ENCODE results near the gene ARID3B. TPM values are rescaled to one million over a fixed set of nuclear protein-coding genes. Genes with fewer than 3 reads are reported as not detected.

ARID3B gene
- total RNA-seq, 2 experiments from 2014 or later, result 25.0 to 27.9 TPM

- H3K36me3 ChIP-seq (ENCODE audit: insufficient read depth, low read length), result peaks cover 89% of the 10 kb centered on the region
- H3K9me3 ChIP-seq (ENCODE audit: control insufficient read depth in 1 of 2, insufficient read depth in 1 of 2, low read length in 2 of 2), result no peaks in the 10 kb centered on the region
- no peak overlapping the region for H3K27ac ChIP-seq (ENCODE audit: low read depth in 1 of 2, low read length in 2 of 2)
- H3K4me1 ChIP-seq (ENCODE audit: insufficient read depth, low read length), result peaks cover 5% of the 10 kb centered on the region
- Mint-ChIP-seq H3K36me3 (ENCODE audit: low read depth) (peaks cover 96% of the 10 kb centered on the region), H3K27me3 (no peaks in the 10 kb centered on the region), H3K4me1 (ENCODE audit: low read depth) (no peaks in the 10 kb centered on the region), H3K4me3 (no peak overlapping the region), H3K27ac (no peak overlapping the region), H3K9me3 (no peaks in the 10 kb centered on the region)
- no peak for TF ChIP-seq CTCF (IDR thresholded peaks at IDR 0.05)
- H3K4me3 ChIP-seq (ENCODE audit: low read length), result no peak overlapping the region
- no peak for ATAC-seq (ENCODE audit: poor library complexity)
- no peak for DNase-seq
- intact Hi-C loops (cut with DNase I, micrococcal nuclease), result loop anchor here in 1 of 2 experiments (10.0 kb wide), 1 partner anchor 198 kb away; no protein-coding TSS in a partner anchor
- POLR2A ChIA-PET, result interaction anchor here (1.6 kb wide), 1 partner anchor 132 kb away, joined by 5 read pairs; no protein-coding TSS in a partner anchor
- CTCF ChIA-PET, result interaction anchor here (9.5 kb wide), 1 partner anchor 132 kb away, joined by 92 read pairs; no protein-coding TSS in a partner anchor
- no peaks in the 10 kb centered on the region for H3K27me3 ChIP-seq (ENCODE audit: control insufficient read depth in 1 of 2, insufficient read depth in 2 of 2, low read length in 2 of 2)
Observed at GRCh38 chr15:74636984-74637383, 96.0 kb downstream of the ARID3B start.

- Mint-ChIP-seq H3K4me1 (ENCODE audit: low read depth) (no peaks in the 10 kb centered on the region), H3K36me3 (ENCODE audit: low read depth) (peaks cover 73% of the 10 kb centered on the region), H3K4me3 (no peak overlapping the region), H3K9me3 (no peaks in the 10 kb centered on the region), H3K27me3 (no peaks in the 10 kb centered on the region), H3K27ac (peak overlapping the region; percentile 52)
- intact Hi-C loops (cut with DNase I, micrococcal nuclease), result no loop called here
- Histone ChIP-seq H3K4me3 (ENCODE audit: low read length) (no peak overlapping the region), H3K4me1 (ENCODE audit: insufficient read depth, low read length) (no peaks in the 10 kb centered on the region), H3K36me3 (ENCODE audit: insufficient read depth, low read length) (peaks cover 64% of the 10 kb centered on the region), H3K9me3 (ENCODE audit: control insufficient read depth in 1 of 2, insufficient read depth in 1 of 2, low read length in 2 of 2) (no peaks in the 10 kb centered on the region), H3K27ac (ENCODE audit: low read depth in 1 of 2, low read length in 2 of 2) (no peak overlapping the region), H3K27me3 (ENCODE audit: control insufficient read depth in 1 of 2, insufficient read depth in 2 of 2, low read length in 2 of 2) (no peaks in the 10 kb centered on the region)
- ChIA-PET CTCF (interaction anchor here (1.2 to 2.2 kb wide), 3 partner anchors 9 to 128 kb away, joined by 3 to 7 read pairs (median 3); no protein-coding TSS in a partner anchor), POLR2A (no interaction called here)
- no peak for TF ChIP-seq CTCF (IDR thresholded peaks at IDR 0.05)
- DNase-seq (no peak), ATAC-seq (ENCODE audit: poor library complexity) (no peak)
Observed at GRCh38 chr15:74641151-74641550, 100.1 kb downstream of the ARID3B start.

- no peaks in the 10 kb centered on the region for H3K27me3 ChIP-seq (ENCODE audit: control insufficient read depth in 1 of 2, insufficient read depth in 2 of 2, low read length in 2 of 2)
- ATAC-seq (ENCODE audit: poor library complexity) (no peak), DNase-seq (no peak)
- POLR2A ChIA-PET, result no interaction called here
- H3K9me3 Mint-ChIP-seq, result no peaks in the 10 kb centered on the region
- intact Hi-C loops (cut with DNase I, micrococcal nuclease), result no loop called here
- CTCF ChIA-PET, result interaction anchor here (2.2 kb wide), 1 partner anchor 10 kb away, joined by 7 read pairs; no protein-coding TSS in a partner anchor
- no peak for TF ChIP-seq CTCF (IDR thresholded peaks at IDR 0.05)
- peaks cover 61% of the 10 kb centered on the region for H3K36me3 Mint-ChIP-seq (ENCODE audit: low read depth)
- H3K4me1 Mint-ChIP-seq (ENCODE audit: low read depth), result no peaks in the 10 kb centered on the region
- H3K9me3 ChIP-seq (ENCODE audit: control insufficient read depth in 1 of 2, insufficient read depth in 1 of 2, low read length in 2 of 2), result no peaks in the 10 kb centered on the region
- H3K4me1 ChIP-seq (ENCODE audit: insufficient read depth, low read length), result no peaks in the 10 kb centered on the region
- no peak overlapping the region for H3K4me3 Mint-ChIP-seq
- no peaks in the 10 kb centered on the region for H3K27me3 Mint-ChIP-seq
- no peak overlapping the region for H3K27ac ChIP-seq (ENCODE audit: low read depth in 1 of 2, low read length in 2 of 2)
- no peak overlapping the region for H3K27ac Mint-ChIP-seq
- no peak overlapping the region for H3K4me3 ChIP-seq (ENCODE audit: low read length)
- H3K36me3 ChIP-seq (ENCODE audit: insufficient read depth, low read length), result peaks cover 58% of the 10 kb centered on the region
Observed at GRCh38 chr15:74642348-74642733, 101.3 kb downstream of the ARID3B start.
